ENCODE data around the gene CCBE1. TPM values are rescaled to one million over a fixed set of nuclear protein-coding genes. Genes with fewer than 3 reads are reported as not detected.

The CCBE1 gene
- total and polyA plus RNA-seq, 2 donors = 0.33 to 0.62 TPM

GRCh38 chr18:59563176-59563785 lies 133.9 kb downstream of the CCBE1 start:
- Histone ChIP-seq H3K9me3 (ENCODE audit: control insufficient read depth in 2 of 2, insufficient read depth in 1 of 2, low read length in 1 of 2) (no peaks in the 10 kb centered on the region), H3K36me3 (ENCODE audit: control insufficient read depth in 2 of 2, insufficient read depth in 2 of 2, low read length in 1 of 2) (no peaks in the 10 kb centered on the region), H3K4me3 (ENCODE audit: low read length in 2 of 2) (no peak overlapping the region), H3K27me3 (ENCODE audit: control insufficient read depth in 2 of 2, insufficient read depth in 1 of 2, low read length in 1 of 2) (no peaks in the 10 kb centered on the region), H3K4me1 (ENCODE audit: control insufficient read depth in 2 of 2, insufficient read depth in 2 of 2, low read length in 2 of 2) (no peaks in the 10 kb centered on the region), H3K27ac (ENCODE audit: low read depth in 1 of 2, low read length in 1 of 2) (no peak overlapping the region)
- no peak for DNase-seq (ENCODE audit: low read depth in 6 of 9, low spot score in 9 of 9)
- WGBS = 97% methylated on average over 3 of the region's 3 CpGs

DNA sequence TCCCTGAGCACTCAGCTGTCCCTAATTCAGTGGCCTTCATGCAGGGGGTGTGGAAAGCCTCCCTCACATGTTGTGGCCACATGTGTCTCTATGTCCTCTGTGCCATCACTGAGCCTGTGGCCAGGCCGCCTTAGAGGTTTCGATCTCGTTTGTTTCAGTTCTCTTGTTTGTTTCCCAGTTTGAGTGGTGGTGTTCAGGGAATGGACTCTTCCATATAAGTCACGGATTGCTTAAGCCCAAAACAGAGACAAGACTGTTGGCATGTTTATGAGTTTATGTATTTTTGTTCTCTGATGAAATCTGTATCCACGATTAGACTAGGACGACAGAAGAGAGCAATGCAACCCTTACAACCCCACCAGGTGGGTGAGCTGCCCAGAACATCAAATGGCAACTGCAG lies 134.5 kb downstream of the CCBE1 start:
- H3K4me1 ChIP-seq (ENCODE audit: control insufficient read depth in 2 of 2, insufficient read depth in 2 of 2, low read length in 2 of 2) = no peaks in the 10 kb centered on the region
- no peaks in the 10 kb centered on the region for H3K9me3 ChIP-seq (ENCODE audit: control insufficient read depth in 2 of 2, insufficient read depth in 1 of 2, low read length in 1 of 2)
- 85% methylated on average over 6 of the region's 6 CpGs for WGBS
- no peak overlapping the region for H3K4me3 ChIP-seq (ENCODE audit: low read length in 2 of 2)
- no peaks in the 10 kb centered on the region for H3K27me3 ChIP-seq (ENCODE audit: control insufficient read depth in 2 of 2, insufficient read depth in 1 of 2, low read length in 1 of 2)
- H3K36me3 ChIP-seq (ENCODE audit: control insufficient read depth in 2 of 2, insufficient read depth in 2 of 2, low read length in 1 of 2) = no peaks in the 10 kb centered on the region
- H3K27ac ChIP-seq (ENCODE audit: low read depth in 1 of 2, low read length in 1 of 2) = no peak overlapping the region
- no peak for DNase-seq (ENCODE audit: low read depth in 6 of 9, low spot score in 9 of 9)

GRCh38 chr18:59561612-59562011 lies 135.6 kb downstream of the CCBE1 start:
- DNase-seq (ENCODE audit: low read depth in 6 of 9, low spot score in 9 of 9) = no peak
- 98% methylated on average over 5 of the region's 5 CpGs for WGBS
- no peaks in the 10 kb centered on the region for H3K36me3 ChIP-seq (ENCODE audit: control insufficient read depth in 2 of 2, insufficient read depth in 2 of 2, low read length in 1 of 2)
- H3K9me3 ChIP-seq (ENCODE audit: control insufficient read depth in 2 of 2, insufficient read depth in 1 of 2, low read length in 1 of 2) = no peaks in the 10 kb centered on the region
- no peaks in the 10 kb centered on the region for H3K27me3 ChIP-seq (ENCODE audit: control insufficient read depth in 2 of 2, insufficient read depth in 1 of 2, low read length in 1 of 2)
- no peak overlapping the region for H3K27ac ChIP-seq (ENCODE audit: low read depth in 1 of 2, low read length in 1 of 2)
- H3K4me1 ChIP-seq (ENCODE audit: control insufficient read depth in 2 of 2, insufficient read depth in 2 of 2, low read length in 2 of 2) = no peaks in the 10 kb centered on the region
- H3K4me3 ChIP-seq (ENCODE audit: low read length in 2 of 2) = no peak overlapping the region

DNA sequence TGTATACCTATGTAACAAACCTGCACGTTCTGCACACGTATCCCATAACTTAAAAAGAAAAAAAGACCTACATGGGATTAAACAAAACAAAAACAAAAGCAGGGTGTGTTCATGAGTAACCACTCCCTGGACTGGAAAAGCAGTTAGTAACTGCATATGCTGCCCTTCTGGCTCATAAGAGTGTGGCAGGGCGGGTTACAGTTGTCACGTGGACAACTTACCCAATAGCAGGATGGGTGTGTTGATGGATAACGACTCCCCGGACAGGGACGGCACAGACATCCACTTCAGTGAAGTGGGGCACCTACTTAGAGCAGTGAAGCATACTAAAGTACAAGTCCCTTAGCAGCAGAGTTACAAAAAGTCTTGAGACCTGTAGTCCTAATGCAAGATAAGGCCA lies 136.7 kb downstream of the CCBE1 start:
- H3K4me1 ChIP-seq (ENCODE audit: control insufficient read depth in 2 of 2, insufficient read depth in 2 of 2, low read length in 2 of 2) = no peaks in the 10 kb centered on the region
- DNase-seq (ENCODE audit: low read depth in 6 of 9, low spot score in 9 of 9) = no peak
- 87% methylated on average over 7 of the region's 7 CpGs for whole genome bisulfite sequencing

GRCh38 chr18:59559528-59559927 lies 137.7 kb downstream of the CCBE1 start:
- H3K9me3 ChIP-seq (ENCODE audit: control insufficient read depth in 2 of 2, insufficient read depth in 1 of 2, low read length in 1 of 2) = no peaks in the 10 kb centered on the region
- 90% methylated on average over 7 of the region's 7 CpGs for WGBS
- H3K27me3 ChIP-seq (ENCODE audit: control insufficient read depth in 2 of 2, insufficient read depth in 1 of 2, low read length in 1 of 2) = no peaks in the 10 kb centered on the region
- no peak overlapping the region for H3K4me3 ChIP-seq (ENCODE audit: low read length in 2 of 2)
- no peaks in the 10 kb centered on the region for H3K36me3 ChIP-seq (ENCODE audit: control insufficient read depth in 2 of 2, insufficient read depth in 2 of 2, low read length in 1 of 2)
- no peak for DNase-seq (ENCODE audit: low read depth in 6 of 9, low spot score in 9 of 9)
- H3K4me1 ChIP-seq (ENCODE audit: control insufficient read depth in 2 of 2, insufficient read depth in 2 of 2, low read length in 2 of 2) = no peaks in the 10 kb centered on the region
- H3K27ac ChIP-seq (ENCODE audit: low read depth in 1 of 2, low read length in 1 of 2) = no peak overlapping the region

More for the DNA sequence above, 136.7 kb downstream of the CCBE1 start:
- H3K4me3 ChIP-seq (ENCODE audit: low read length in 2 of 2) = no peak overlapping the region
- no peaks in the 10 kb centered on the region for H3K9me3 ChIP-seq (ENCODE audit: control insufficient read depth in 2 of 2, insufficient read depth in 1 of 2, low read length in 1 of 2)
- no peak overlapping the region for H3K27ac ChIP-seq (ENCODE audit: low read depth in 1 of 2, low read length in 1 of 2)
- no peaks in the 10 kb centered on the region for H3K36me3 ChIP-seq (ENCODE audit: control insufficient read depth in 2 of 2, insufficient read depth in 2 of 2, low read length in 1 of 2)
- no peaks in the 10 kb centered on the region for H3K27me3 ChIP-seq (ENCODE audit: control insufficient read depth in 2 of 2, insufficient read depth in 1 of 2, low read length in 1 of 2)

DNA sequence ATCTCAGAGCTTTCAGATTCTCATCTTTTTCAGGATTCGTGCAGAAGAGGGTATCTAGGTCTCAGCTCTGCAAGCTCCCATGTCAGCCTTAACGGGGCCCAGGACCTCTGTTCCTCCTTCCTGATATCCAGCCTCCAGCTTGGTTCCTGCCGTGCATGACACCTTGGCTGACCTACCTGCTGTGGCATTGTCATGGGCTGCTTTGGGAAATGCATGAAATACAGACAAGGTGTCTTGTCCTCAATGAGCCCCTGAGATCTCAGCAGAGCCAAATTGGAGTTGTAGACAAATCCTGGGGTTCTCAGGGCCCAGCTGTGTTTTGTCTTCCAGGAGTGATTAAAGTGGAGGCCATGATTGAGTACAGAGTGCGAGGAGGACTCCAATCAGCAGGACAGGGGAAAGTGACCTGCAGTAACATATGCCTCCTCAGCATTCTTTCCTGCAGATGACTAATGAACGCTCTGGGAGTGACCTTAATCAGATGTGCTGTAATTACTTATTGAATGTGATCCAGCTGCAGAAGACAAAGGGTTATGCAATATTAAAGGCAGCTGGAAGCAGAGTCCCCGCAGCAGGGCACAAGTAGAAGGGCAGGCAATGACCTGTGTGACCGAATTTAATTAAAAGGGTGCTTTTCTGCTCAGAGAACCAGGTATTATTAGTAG lies 141.1 kb downstream of the CCBE1 start:
- H3K36me3 ChIP-seq (ENCODE audit: control insufficient read depth in 2 of 2, insufficient read depth in 2 of 2, low read length in 1 of 2) = no peaks in the 10 kb centered on the region
- no peak for DNase-seq (ENCODE audit: low read depth in 6 of 9, low spot score in 9 of 9)
- H3K4me3 ChIP-seq (ENCODE audit: low read length in 2 of 2) = no peak overlapping the region
- no peak overlapping the region for H3K27ac ChIP-seq (ENCODE audit: low read depth in 1 of 2, low read length in 1 of 2)
- WGBS = 88% methylated on average over 7 of the region's 7 CpGs
- H3K9me3 ChIP-seq (ENCODE audit: control insufficient read depth in 2 of 2, insufficient read depth in 1 of 2, low read length in 1 of 2) = no peaks in the 10 kb centered on the region
- H3K4me1 ChIP-seq (ENCODE audit: control insufficient read depth in 2 of 2, insufficient read depth in 2 of 2, low read length in 2 of 2) = no peaks in the 10 kb centered on the region
- no peaks in the 10 kb centered on the region for H3K27me3 ChIP-seq (ENCODE audit: control insufficient read depth in 2 of 2, insufficient read depth in 1 of 2, low read length in 1 of 2)

DNA sequence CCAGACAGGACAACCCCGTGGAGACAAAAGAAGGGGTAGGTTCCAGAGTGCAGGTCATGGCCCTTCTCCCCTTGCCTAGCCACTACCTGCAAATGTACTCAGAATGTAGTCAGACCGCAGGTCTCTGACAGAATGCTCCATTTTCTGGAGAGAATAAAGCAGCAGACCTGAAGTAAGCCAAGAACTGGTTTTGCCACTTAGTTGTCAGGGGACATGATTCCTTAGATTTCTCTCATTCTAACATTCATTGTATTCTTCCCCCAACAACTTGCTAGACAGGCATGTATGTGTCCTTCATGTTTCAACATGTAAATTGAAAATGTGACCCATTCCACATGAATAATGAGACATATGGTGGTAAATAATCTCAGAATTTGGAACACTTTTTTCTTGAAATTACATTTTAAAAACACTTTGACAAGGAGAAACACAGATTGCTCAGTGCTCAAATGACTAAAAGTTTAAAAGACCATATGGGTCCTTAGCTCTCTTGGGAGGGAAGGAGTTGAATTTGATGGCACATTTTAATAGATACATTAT lies 142.4 kb downstream of the CCBE1 start:
- Histone ChIP-seq H3K36me3 (ENCODE audit: control insufficient read depth in 2 of 2, insufficient read depth in 2 of 2, low read length in 1 of 2) (no peaks in the 10 kb centered on the region), H3K4me3 (ENCODE audit: low read length in 2 of 2) (no peak overlapping the region), H3K27me3 (ENCODE audit: control insufficient read depth in 2 of 2, insufficient read depth in 1 of 2, low read length in 1 of 2) (no peaks in the 10 kb centered on the region), H3K9me3 (ENCODE audit: control insufficient read depth in 2 of 2, insufficient read depth in 1 of 2, low read length in 1 of 2) (no peaks in the 10 kb centered on the region), H3K4me1 (ENCODE audit: control insufficient read depth in 2 of 2, insufficient read depth in 2 of 2, low read length in 2 of 2) (no peaks in the 10 kb centered on the region), H3K27ac (ENCODE audit: low read depth in 1 of 2, low read length in 1 of 2) (no peak overlapping the region)
- WGBS = 97% methylated on average over 2 of the region's 2 CpGs
- no peak for DNase-seq (ENCODE audit: low read depth in 6 of 9, low spot score in 9 of 9)

DNA sequence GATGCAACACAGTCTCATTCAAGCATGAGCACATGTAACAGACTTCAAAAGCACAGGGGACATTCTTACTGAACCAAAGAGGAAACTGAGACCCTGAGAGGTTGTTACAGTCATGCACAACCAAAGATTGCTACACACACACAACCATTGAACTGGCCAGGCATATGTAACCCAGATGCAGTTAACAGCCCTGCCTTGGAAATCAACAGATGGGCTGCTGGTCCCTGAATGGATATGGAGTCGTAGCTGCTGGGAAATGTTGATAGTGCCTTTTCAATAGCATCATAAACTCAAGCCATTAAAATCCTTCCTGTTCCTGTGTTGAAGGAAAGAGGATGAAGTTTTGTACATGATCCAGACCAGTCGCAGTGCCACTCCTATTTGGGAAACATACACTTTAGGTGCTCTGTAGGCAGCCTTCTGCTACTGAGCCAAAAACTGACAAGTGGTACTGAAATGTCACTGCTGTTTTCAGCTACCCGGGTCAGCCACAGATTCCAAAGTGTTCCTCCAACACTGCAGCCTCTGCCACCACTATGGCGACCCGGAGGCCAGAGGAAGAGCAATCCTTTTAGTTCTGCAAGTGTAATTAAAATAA lies 143.9 kb downstream of the CCBE1 start:
- WGBS = 89% methylated on average over 5 of the region's 5 CpGs
- no peak for DNase-seq (ENCODE audit: low read depth in 6 of 9, low spot score in 9 of 9)
- H3K27me3 ChIP-seq (ENCODE audit: control insufficient read depth in 2 of 2, insufficient read depth in 1 of 2, low read length in 1 of 2) = no peaks in the 10 kb centered on the region
- H3K4me1 ChIP-seq (ENCODE audit: control insufficient read depth in 2 of 2, insufficient read depth in 2 of 2, low read length in 2 of 2) = no peaks in the 10 kb centered on the region
- no peak overlapping the region for H3K27ac ChIP-seq (ENCODE audit: low read depth in 1 of 2, low read length in 1 of 2)
- no peak overlapping the region for H3K4me3 ChIP-seq (ENCODE audit: low read length in 2 of 2)
- H3K9me3 ChIP-seq (ENCODE audit: control insufficient read depth in 2 of 2, insufficient read depth in 1 of 2, low read length in 1 of 2) = no peaks in the 10 kb centered on the region
- no peaks in the 10 kb centered on the region for H3K36me3 ChIP-seq (ENCODE audit: control insufficient read depth in 2 of 2, insufficient read depth in 2 of 2, low read length in 1 of 2)

- Histone ChIP-seq H3K4me1 (ENCODE audit: control insufficient read depth in 2 of 2, insufficient read depth in 2 of 2, low read length in 2 of 2) (no peaks in the 10 kb centered on the region), H3K27me3 (ENCODE audit: control insufficient read depth in 2 of 2, insufficient read depth in 1 of 2, low read length in 1 of 2) (no peaks in the 10 kb centered on the region), H3K27ac (ENCODE audit: low read depth in 1 of 2, low read length in 1 of 2) (no peak overlapping the region), H3K36me3 (ENCODE audit: control insufficient read depth in 2 of 2, insufficient read depth in 2 of 2, low read length in 1 of 2) (no peaks in the 10 kb centered on the region), H3K9me3 (ENCODE audit: control insufficient read depth in 2 of 2, insufficient read depth in 1 of 2, low read length in 1 of 2) (no peaks in the 10 kb centered on the region), H3K4me3 (ENCODE audit: low read length in 2 of 2) (no peak overlapping the region)
- DNase-seq (ENCODE audit: low read depth in 6 of 9, low spot score in 9 of 9) = no peak
- WGBS = 87% methylated on average over 10 of the region's 10 CpGs
These were observed 145.2 kb downstream of the CCBE1 start for GRCh38 chr18:59551902-59552635.
